ENCODE results near the gene BMPR1A. TPM values are rescaled to one million over a fixed set of nuclear protein-coding genes. Genes with fewer than 3 reads are reported as not detected.
A peak's percentile ranks its signal among the peaks of the same experiment; 100 is the strongest.

BMPR1A gene
- total and polyA plus RNA-seq, 12 donors: 4.4 to 55.9 (median 27.0) TPM

DNA sequence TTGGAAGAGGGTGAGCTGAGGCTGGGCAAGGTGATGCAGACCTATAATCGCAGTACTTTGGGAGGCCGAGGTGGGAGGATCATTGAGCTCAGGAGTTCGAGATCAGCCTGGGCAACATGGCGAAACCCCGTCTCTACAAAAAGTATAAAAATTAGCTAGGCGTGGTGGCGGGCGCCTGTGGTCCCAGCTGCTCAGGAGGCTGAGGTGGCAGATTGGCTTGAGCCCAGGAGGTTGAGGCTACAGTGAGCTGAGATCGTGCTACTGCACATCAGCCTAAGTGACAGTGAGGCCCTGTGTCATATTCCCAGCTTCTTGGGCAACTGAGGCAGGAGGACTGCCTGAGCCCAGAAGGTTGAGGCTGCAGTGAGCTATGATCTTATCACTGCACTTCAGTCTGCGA lies 13.6 kb downstream of the BMPR1A start:
- no peaks in the 10 kb centered on the region for H3K36me3 ChIP-seq (replicated peaks in 1 of 2)
- no peak overlapping the region for H3K4me3 ChIP-seq
- H3K27me3 ChIP-seq: no peaks in the 10 kb centered on the region
- no peak for TF ChIP-seq POLR2A (IDR thresholded peaks at IDR 0.05)
- TF ChIP-seq, protein P1, sequence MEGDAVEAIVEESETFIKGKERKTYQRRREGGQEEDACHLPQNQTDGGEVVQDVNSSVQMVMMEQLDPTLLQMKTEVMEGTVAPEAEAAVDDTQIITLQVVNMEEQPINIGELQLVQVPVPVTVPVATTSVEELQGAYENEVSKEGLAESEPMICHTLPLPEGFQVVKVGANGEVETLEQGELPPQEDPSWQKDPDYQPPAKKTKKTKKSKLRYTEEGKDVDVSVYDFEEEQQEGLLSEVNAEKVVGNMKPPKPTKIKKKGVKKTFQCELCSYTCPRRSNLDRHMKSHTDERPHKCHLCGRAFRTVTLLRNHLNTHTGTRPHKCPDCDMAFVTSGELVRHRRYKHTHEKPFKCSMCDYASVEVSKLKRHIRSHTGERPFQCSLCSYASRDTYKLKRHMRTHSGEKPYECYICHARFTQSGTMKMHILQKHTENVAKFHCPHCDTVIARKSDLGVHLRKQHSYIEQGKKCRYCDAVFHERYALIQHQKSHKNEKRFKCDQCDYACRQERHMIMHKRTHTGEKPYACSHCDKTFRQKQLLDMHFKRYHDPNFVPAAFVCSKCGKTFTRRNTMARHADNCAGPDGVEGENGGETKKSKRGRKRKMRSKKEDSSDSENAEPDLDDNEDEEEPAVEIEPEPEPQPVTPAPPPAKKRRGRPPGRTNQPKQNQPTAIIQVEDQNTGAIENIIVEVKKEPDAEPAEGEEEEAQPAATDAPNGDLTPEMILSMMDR (IDR thresholded peaks at IDR 0.05): no peak
- intact Hi-C loops (cut with DNase I): no loop called here
- DNase-seq: no peak
- H3K27ac ChIP-seq: no peak overlapping the region
- H3K9me3 ChIP-seq (replicated peaks in 1 of 3): no peaks in the 10 kb centered on the region
- WGBS, 4 donors: 88 to 96% (median 93%) methylated on average over 10 of the region's 10 CpGs
- peaks cover under 1 to 17% of the 10 kb centered on the region in 2 donors for H3K4me1 ChIP-seq (replicated peaks in 1 of 2)

DNA sequence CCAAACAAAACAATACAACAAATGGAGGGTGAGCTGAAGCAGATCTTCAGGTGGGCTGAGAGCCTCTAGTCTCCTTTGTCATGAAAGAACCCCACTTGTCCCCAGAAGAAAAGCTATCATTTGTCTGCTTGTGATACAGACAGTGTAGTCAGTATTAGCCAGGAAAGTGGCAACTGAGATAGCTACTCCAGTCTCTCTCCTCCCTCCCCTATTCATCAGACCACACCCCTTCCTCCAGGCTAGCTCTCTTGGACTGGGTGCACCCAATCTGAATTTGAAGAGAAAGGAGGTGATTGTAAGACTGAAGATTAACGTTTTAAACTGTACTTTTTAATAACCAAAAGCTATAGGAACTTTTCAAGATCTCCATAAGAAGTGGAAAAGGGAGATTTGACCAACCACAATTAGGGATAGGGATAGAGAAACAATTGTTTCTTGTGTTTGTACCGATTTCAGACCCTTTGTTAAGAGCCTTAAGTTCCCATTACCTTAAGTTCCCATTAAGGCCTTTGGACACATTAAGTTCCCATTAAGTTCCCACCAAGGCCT lies 14.1 kb downstream of the BMPR1A start:
- TF ChIP-seq, protein P1 (IDR thresholded peaks at IDR 0.05): no peak
- no peak for TF ChIP-seq POLR2A (IDR thresholded peaks at IDR 0.05)
- Histone ChIP-seq H3K4me1 (replicated peaks in 1 of 2) (peaks cover 6 to 22% of the 10 kb centered on the region in 2 donors), H3K4me3 (no peak overlapping the region), H3K36me3 (replicated peaks in 1 of 2) (no peaks in the 10 kb centered on the region), H3K27me3 (no peaks in the 10 kb centered on the region), H3K9me3 (replicated peaks in 1 of 3) (no peaks in the 10 kb centered on the region), H3K27ac (no peak overlapping the region)
- intact Hi-C loops (cut with DNase I): no loop called here
- DNase-seq: no peak
- 55 to 60% (median 58%) methylated on average over 2 of the region's 2 CpGs for WGBS, 4 donors

DNA sequence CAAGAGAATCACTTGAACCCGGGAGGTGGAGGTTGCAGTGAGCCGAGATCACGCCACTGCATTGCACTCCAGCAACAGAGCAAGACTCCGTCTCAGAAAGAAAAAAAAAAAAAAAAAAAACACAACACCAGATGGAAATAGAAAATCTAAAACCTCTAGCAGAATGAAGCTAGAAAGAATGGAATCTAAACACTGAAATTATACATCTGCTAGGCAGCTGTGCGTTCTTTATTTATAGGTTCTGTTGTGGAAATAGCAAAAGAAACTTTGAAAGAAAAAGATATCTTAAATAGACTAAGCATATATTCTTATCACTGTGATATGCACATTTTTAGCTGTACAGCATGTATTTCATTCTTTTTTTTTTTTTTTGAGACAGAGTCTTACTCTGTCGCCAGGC lies 17.1 kb downstream of the BMPR1A start:
- Histone ChIP-seq H3K4me1 (replicated peaks in 1 of 2) (peaks cover 11 to 27% of the 10 kb centered on the region in 2 donors), H3K36me3 (replicated peaks in 1 of 2) (no peaks in the 10 kb centered on the region), H3K27ac (no peak overlapping the region), H3K9me3 (replicated peaks in 1 of 3) (no peaks in the 10 kb centered on the region), H3K4me3 (no peak overlapping the region), H3K27me3 (no peaks in the 10 kb centered on the region)
- DNase-seq: no peak
- intact Hi-C loops (cut with DNase I): no loop called here
- 73 to 89% (median 86%) methylated on average over 6 of the region's 6 CpGs for WGBS, 4 donors
- TF ChIP-seq, protein P1 (IDR thresholded peaks at IDR 0.05): no peak
- TF ChIP-seq POLR2A (IDR thresholded peaks at IDR 0.05): no peak

DNA sequence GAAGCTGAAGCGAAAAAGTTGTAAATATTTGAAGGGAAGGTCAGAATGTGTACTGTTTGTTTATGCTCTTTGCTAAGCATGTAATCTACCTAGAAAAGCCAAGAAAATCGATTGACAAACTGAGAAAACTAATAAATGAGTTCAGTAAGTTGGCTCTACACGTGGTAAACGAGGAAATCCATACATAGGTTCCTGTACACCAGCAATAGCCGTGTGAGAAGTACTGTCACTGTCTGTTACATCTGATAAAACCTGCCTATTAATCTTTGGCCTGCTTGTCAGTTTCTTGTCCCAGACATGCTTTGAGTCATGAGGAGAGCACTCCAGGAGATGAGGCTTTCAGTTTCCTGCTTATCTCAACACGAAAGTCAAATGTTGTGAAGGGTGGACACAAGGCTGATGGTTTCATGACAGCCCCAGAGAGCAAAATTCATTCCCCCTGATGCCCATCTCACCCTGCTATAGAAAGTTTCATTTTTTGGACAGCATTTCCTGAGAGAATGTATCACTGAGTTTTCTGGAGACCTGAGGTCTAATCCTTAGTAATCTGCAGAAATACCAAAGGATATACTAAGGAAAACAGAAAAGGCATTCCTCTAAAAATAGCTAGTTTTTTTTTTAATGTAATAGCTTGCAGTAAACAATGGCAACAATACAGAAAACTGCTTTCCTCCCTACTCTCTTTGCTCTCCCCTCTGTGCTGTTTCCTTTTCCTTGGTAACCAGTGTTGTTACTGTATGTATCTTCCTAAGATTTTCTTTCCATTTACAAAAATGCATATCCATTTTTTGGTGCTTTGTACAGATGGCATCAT lies 18.8 kb downstream of the BMPR1A start:
- Histone ChIP-seq H3K36me3 (replicated peaks in 1 of 2) (no peaks in the 10 kb centered on the region), H3K4me1 (replicated peaks in 1 of 2) (peaks cover 11 to 20% of the 10 kb centered on the region in 2 donors), H3K27ac (peak overlapping the region in 2 of 5 donors; percentile 6 to 30), H3K27me3 (no peaks in the 10 kb centered on the region), H3K4me3 (no peak overlapping the region), H3K9me3 (replicated peaks in 1 of 3) (no peaks in the 10 kb centered on the region)
- TF ChIP-seq POLR2A (IDR thresholded peaks at IDR 0.05): no peak
- no peak for DNase-seq
- WGBS, 4 donors: 42 to 51% (median 44%) methylated on average over 6 of the region's 6 CpGs
- intact Hi-C loops (cut with DNase I): no loop called here

DNA sequence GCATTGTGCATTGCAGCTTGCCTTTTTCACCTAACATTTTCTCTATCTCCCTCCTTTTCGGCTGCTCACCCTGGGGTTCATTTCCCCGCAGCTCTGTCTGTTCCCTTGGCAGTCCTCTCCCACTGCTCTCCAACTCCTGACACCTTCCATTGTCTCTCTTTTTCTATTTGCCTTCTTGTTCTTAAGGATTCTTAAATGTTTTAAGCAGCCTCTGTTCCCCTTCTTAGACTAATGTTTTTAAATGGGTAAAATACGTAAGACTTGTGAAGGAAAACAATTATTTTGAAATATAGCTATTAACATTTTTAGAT lies 19.4 kb downstream of the BMPR1A start:
- 84 to 91% (median 88%) methylated on average over 3 of the region's 3 CpGs for WGBS, 4 donors
- no peak overlapping the region for H3K27ac ChIP-seq
- no peak for DNase-seq
- no peaks in the 10 kb centered on the region for H3K9me3 ChIP-seq (replicated peaks in 1 of 3)
- peaks cover 11 to 20% of the 10 kb centered on the region in 2 donors for H3K4me1 ChIP-seq (replicated peaks in 1 of 2)
- H3K27me3 ChIP-seq: no peaks in the 10 kb centered on the region
- intact Hi-C loops (cut with DNase I): no loop called here
- TF ChIP-seq, protein P1 (IDR thresholded peaks at IDR 0.05): no peak
- TF ChIP-seq POLR2A (IDR thresholded peaks at IDR 0.05): no peak
- no peaks in the 10 kb centered on the region for H3K36me3 ChIP-seq (replicated peaks in 1 of 2)
- H3K4me3 ChIP-seq: no peak overlapping the region
